HCT116 (cell line): Measurements from ENCODE around the gene ALOXE3. TPM values are rescaled to one million over a fixed set of nuclear protein-coding genes. Genes with fewer than 3 reads are reported as not detected.

Source experiments
- ATAC-seq: fragments of 200-7000 bp; cut with Tn5 transposase; 2 replicates; pipeline ENCODE4 v1.9.1; 2020; ENCODE audit warnings: mild to moderate bottlenecking, moderate library complexity
- BruUV-seq: library from RNA; stranded (reverse); fragments of 400-500 nt; replicated peaks from 2 replicates; lab custom pipeline; 2021; lab: Mats Ljungman, UMichigan
- CTCF ChIA-PET: fragments of 300-600 bp; sonication (Branson Sonifier 250); formaldehyde crosslinking; loops from one replicate; lab custom pipeline; 2021; ENCODE audit warnings: antibody characterized with exemption; lab: Charles Lee
- POLR2A ChIA-PET: fragments of 300-600, 350-600 bp; sonication (Branson Sonifier 250); formaldehyde crosslinking; loops from one replicate; lab custom pipeline; 2021; ENCODE audit warnings: antibody characterized with exemption; lab: Charles Lee
- RAD21 ChIA-PET, 2 experiments: fragments of 300-600 bp; sonication (Branson Sonifier 250); formaldehyde crosslinking; loops; one replicate each; lab custom pipeline; 2023; ENCODE audit warnings: low total read pairs in 2 of 2; ENCODE audit not compliant: uncharacterized antibody in 2 of 2, unreplicated experiment in 2 of 2, low non-redundant PET in 1 of 2; lab: Charles Lee
- DNase-seq: peaks from one replicate; pipeline ENCODE4 v3.0.0-alpha.2; 2010; ENCODE audit warnings: low read depth, low spot score
- H2AFZ ChIP-seq: fragments of 200-600 bp; shearing (Covaris generic), sonication (generic); 2 replicates; pipeline ENCODE4 v1.6.1; 2017; ENCODE audit warnings: low read depth, mixed run types, mixed read lengths, antibody characterized with exemption, low read length; ENCODE audit not compliant: poor library complexity, severe bottlenecking
- H3K27ac ChIP-seq: 2 replicates; pipeline ENCODE4 v1.5.1; 2012; ENCODE audit warnings: low read depth, low read length
- H3K27me3 ChIP-seq: fragments of 200-600 bp; sonication (generic); 2 replicates; pipeline ENCODE4 v1.6.1; 2016; ENCODE audit warnings: mixed run types, low read length, mixed read lengths; ENCODE audit not compliant: insufficient read depth
- H3K36me3 ChIP-seq, 2 experiments: fragments of 200-500 bp in 1 of 2; fragments of 200-600 bp in 1 of 2; sonication (Bioruptor generic) in 1 of 2; sonication (generic) in 1 of 2; 2 replicates each; pipeline versions ENCODE4 v1.5.1 to v1.6.1; 2014 to 2016; ENCODE audit warnings: low read length in 2 of 2, inconsistent platforms in 1 of 2, mixed read lengths in 1 of 2, mixed run types in 1 of 2; ENCODE audit not compliant: insufficient read depth in 2 of 2, control insufficient read depth in 1 of 2
- H3K4me1 ChIP-seq, 2 experiments: fragments of 200-600 bp in 1 of 2; sonication (generic) in 1 of 2; 2 replicates each; pipeline versions ENCODE4 v1.5.1 to v1.6.1; 2012 to 2017; ENCODE audit warnings: low read length in 2 of 2, inconsistent platforms in 1 of 2, mild to moderate bottlenecking in 1 of 2, mixed read lengths in 1 of 2, mixed run types in 1 of 2, moderate library complexity in 1 of 2; ENCODE audit not compliant: insufficient read depth in 2 of 2, control insufficient read depth in 1 of 2
- H3K4me2 ChIP-seq: fragments of 200-600 bp; sonication (generic); 2 replicates; pipeline ENCODE4 v1.6.1; 2017; ENCODE audit warnings: mixed run types, low read length, mixed read lengths
- H3K4me3 ChIP-seq, 2 experiments: fragments of 200-600 bp in 1 of 2; sonication (generic) in 1 of 2; replicated peaks in 1 of 2; 2 replicates each; pipeline ENCODE4 v1.5.1; 2011 to 2016; ENCODE audit warnings: low read length in 2 of 2, control low read depth in 1 of 2, low read depth in 1 of 2, mild to moderate bottlenecking in 1 of 2, mixed read lengths in 1 of 2, mixed run types in 1 of 2
- H3K79me2 ChIP-seq: fragments of 200-600 bp; sonication (generic); 2 replicates; pipeline ENCODE4 v1.6.1; 2017; ENCODE audit warnings: mild to moderate bottlenecking, mixed run types, low read length, moderate library complexity, mixed read lengths; ENCODE audit not compliant: insufficient read depth
- H3K9ac ChIP-seq: fragments of 200-600 bp; sonication (generic); 2 replicates; pipeline ENCODE4 v1.6.1; 2016; ENCODE audit warnings: low read length, mixed read lengths
- H3K9me2 ChIP-seq: fragments of 200-600 bp; sonication (generic), shearing (Covaris generic); 2 replicates; pipeline ENCODE4 v1.6.1; 2017; ENCODE audit warnings: mixed run types, mild to moderate bottlenecking, moderate library complexity; ENCODE audit not compliant: insufficient read depth
- H3K9me3 ChIP-seq, 2 experiments: fragments of 200-500 bp in 1 of 2; fragments of 200-600 bp in 1 of 2; sonication (Bioruptor generic) in 1 of 2; sonication (generic) in 1 of 2; 2 replicates each; pipeline ENCODE4 v1.6.1; 2014 to 2017; ENCODE audit warnings: low read length in 2 of 2, mixed read lengths in 2 of 2, inconsistent platforms in 1 of 2, low read depth in 1 of 2, mild to moderate bottlenecking in 1 of 2, mixed run types in 1 of 2, moderate library complexity in 1 of 2; ENCODE audit not compliant: control insufficient read depth in 1 of 2, insufficient read depth in 1 of 2
- H4K20me1 ChIP-seq: fragments of 200-600 bp; sonication (generic), shearing (Covaris generic); 2 replicates; pipeline ENCODE4 v1.6.1; 2017; ENCODE audit warnings: mixed run types, mild to moderate bottlenecking, moderate library complexity; ENCODE audit not compliant: insufficient read depth
- CBX3 ChIP-seq: IDR thresholded peaks from 2 replicates; pipeline ENCODE4 v1.6.1; 2012; ENCODE audit warnings: low read depth
- CEBPB ChIP-seq: IDR thresholded peaks from 2 replicates; pipeline ENCODE4 v1.6.1; 2012; ENCODE audit warnings: low read depth
- CTCF ChIP-seq, 3 experiments: fragments of 200-600 bp in 1 of 3; sonication (generic) in 1 of 3; IDR thresholded peaks in 2 of 3; conservative IDR thresholded peaks in 1 of 3; 2 replicates each; pipeline ENCODE4 v1.5.1; 2012 to 2017; ENCODE audit warnings: low read depth in 2 of 3, low read length in 2 of 3, antibody characterized with exemption in 1 of 3, borderline replicate concordance in 1 of 3, control low read depth in 1 of 3, mild to moderate bottlenecking in 1 of 3, mixed read lengths in 1 of 3, mixed run types in 1 of 3, moderate library complexity in 1 of 3; ENCODE audit not compliant: insufficient read depth in 1 of 3
- EGR1 ChIP-seq: IDR thresholded peaks from 2 replicates; pipeline ENCODE4 v1.6.1; 2012; ENCODE audit warnings: low read depth
- ELF1 ChIP-seq: IDR thresholded peaks from 2 replicates; pipeline ENCODE4 v1.6.1; 2012; ENCODE audit warnings: low read depth, borderline replicate concordance
- MAX ChIP-seq: IDR thresholded peaks from 2 replicates; pipeline ENCODE4 v1.6.1; 2012
- POLR2A ChIP-seq: IDR thresholded peaks from 2 replicates; pipeline ENCODE4 v1.7.0; 2011; ENCODE audit warnings: borderline replicate concordance; ENCODE audit not compliant: insufficient read depth, insufficient read length; ENCODE audit errors: extremely low read depth
- POLR2AphosphoS5 ChIP-seq: IDR thresholded peaks from 2 replicates; pipeline ENCODE4 v1.6.1; 2011; ENCODE audit warnings: mild to moderate bottlenecking, low read depth, low read length, moderate library complexity
- RAD21 ChIP-seq: IDR thresholded peaks from 2 replicates; pipeline ENCODE4 v1.6.1; 2012; ENCODE audit warnings: low read depth, mild to moderate bottlenecking
- SIN3A ChIP-seq: IDR thresholded peaks from 2 replicates; pipeline ENCODE4 v1.6.1; 2012; ENCODE audit warnings: low read depth
- TCF7L2 ChIP-seq: IDR thresholded peaks from 2 replicates; pipeline ENCODE4 v1.7.0; 2011; ENCODE audit warnings: borderline replicate concordance, inconsistent platforms; ENCODE audit not compliant: insufficient read depth, insufficient read length; ENCODE audit errors: extremely low read depth
- ZBTB33 ChIP-seq: IDR thresholded peaks from 2 replicates; pipeline ENCODE4 v1.6.1; 2011; ENCODE audit warnings: mild to moderate bottlenecking, low read length, moderate library complexity; ENCODE audit not compliant: insufficient replicate concordance; ENCODE audit errors: extremely low read depth
- ZFX ChIP-seq: fragments of 450-650 bp; IDR thresholded peaks from 2 replicates; pipeline ENCODE4 v1.6.1; 2017
- ZNF274 ChIP-seq: fragments of 200-500 bp; sonication (Bioruptor generic); IDR thresholded peaks from 2 replicates; pipeline ENCODE4 v1.6.1; 2014; ENCODE audit warnings: mild to moderate bottlenecking, low read depth, low read length, inconsistent platforms
- intact Hi-C: fragments of 100-400 bp; cut with micrococcal nuclease; formaldehyde crosslinking; loops from 2 replicates; pipeline ENCODE4 v1.10.0; 2022
- total RNA-seq: library from RNA; stranded (reverse); gene quantifications from one replicate; pipeline ENCODE4 v1.2.1, GENCODE V29; 2021; ENCODE audit not compliant: unreplicated experiment

Gene ALOXE3
- total RNA-seq, 1 experiment from 2014 or later, result 3.5 TPM

GRCh38 chr17:8057691-8058114 is 60.6 kb downstream of the ALOXE3 start:
- H3K36me3 ChIP-seq, result no peaks in the 10 kb centered on the region
- H3K4me3 ChIP-seq, result no peak overlapping the region
- H2AFZ ChIP-seq, result peak overlapping the region; percentile 79
- intact Hi-C loops, result loop anchor here (1.0 to 5.0 kb wide), 4 partner anchors 144 to 425 kb away; partner anchors contain the start of gene SHBG
- H4K20me1 ChIP-seq, result no peaks in the 10 kb centered on the region
- 0 out of 2 replicates have a peak, but pooled peaks have one; percentile 18 for TF ChIP-seq CEBPB
- TF ChIP-seq TCF7L2, result no peak
- TF ChIP-seq EGR1, result no peak
- peak; percentile 65 to 89 (median 77) for TF ChIP-seq CTCF (IDR thresholded peaks at IDR 0.05 in 2 of 3, conservative IDR thresholded peaks at IDR 0.05 in 1 of 3; ENCODE audit: borderline replicate concordance in 1 of 3, insufficient read depth in 1 of 3, low read depth in 2 of 3, low read length in 2 of 3)
- no peak for TF ChIP-seq ZBTB33
- peak; percentile 47; the same call in 1 of the 2 replicates for TF ChIP-seq CBX3
- peak; percentile 82 for TF ChIP-seq MAX
- no peak for TF ChIP-seq SIN3A
- no peak for TF ChIP-seq ZFX
- peak; percentile 93 for TF ChIP-seq RAD21
- no peak for TF ChIP-seq ZNF274
- no peak for TF ChIP-seq ELF1
- TF ChIP-seq POLR2A, result no peak
- no peak for TF ChIP-seq POLR2AphosphoS5
- ChIA-PET RAD21 (interaction anchor here (0.6 to 1.4 kb wide), 3 partner anchors 8 to 145 kb away, joined by 3 to 5 read pairs (median 3); no protein-coding TSS in a partner anchor), POLR2A (interaction anchor here (0.6 kb wide), 1 partner anchor 202 kb away, joined by 3 read pairs; no protein-coding TSS in a partner anchor), CTCF (interaction anchor here (0.6 to 5.7 kb wide), 25 partner anchors 11 to 1012 kb away, joined by 3 to 35 read pairs (median 4); partner anchors contain the start of genes ALOXE3, NAA38, TP53 and WRAP53)
- H3K4me2 ChIP-seq, result peak overlapping the region; percentile 49
- DNase-seq (peak; percentile 83), ATAC-seq (peak; percentile 94)
- H3K9me3 ChIP-seq, result no peaks in the 10 kb centered on the region
- H3K79me2 ChIP-seq, result no peaks in the 10 kb centered on the region
- no peaks in the 10 kb centered on the region for H3K9me2 ChIP-seq
- peak overlapping the region; percentile 38 for H3K9ac ChIP-seq
- no peaks in the 10 kb centered on the region for H3K27me3 ChIP-seq
- no peak overlapping the region for H3K27ac ChIP-seq
- H3K4me1 ChIP-seq, result peaks cover 0 to 20% of the 10 kb centered on the region in 2 experiments; a peak in 3 of 4 replicates
- no TSS peak for BruUV-seq
